ENCODE data around the gene RXRG.

- TF ChIP-seq CTCF (IDR thresholded peaks at IDR 0.05) (no peak), POLR2AphosphoS5 (IDR thresholded peaks at IDR 0.05) (no peak)
These were observed 10.2 kb upstream of the RXRG start for GRCh38 chr1:165455111-165455510.
